ENCODE results near the gene GPM6B.

Gene GPM6B

GRCh38 chrX:13721371-13721770, 95.5 kb downstream of the GPM6B start:
- no peak for DNase-seq

All from hematopoietic multipotent progenitor cell treated with erythropoietin and hydrocortisone succinate and interleukin-3 and kit ligand, for 6 days (in vitro differentiated cells).